Colonic mucosa (tissue), 4 donors: ENCODE data around the gene CORO2B. TPM values are rescaled to one million over a fixed set of nuclear protein-coding genes. Genes with fewer than 3 reads are reported as not detected.

ENCODE experiments used
- DNase-seq: peaks from one replicate; pipeline ENCODE4 v3.0.0-alpha.2; 2020
- H3K27ac ChIP-seq: fragments of 200-600 bp; one replicate; pipeline ENCODE4 v1.8.0; 2021
- H3K27me3 ChIP-seq: fragments of 200-600 bp; one replicate; pipeline ENCODE4 v1.8.0; 2021
- H3K36me3 ChIP-seq: fragments of 200-600 bp; one replicate; pipeline ENCODE4 v1.8.0; 2021
- H3K4me1 ChIP-seq: fragments of 200-600 bp; one replicate; pipeline ENCODE4 v1.8.0; 2021; ENCODE audit warnings: mild to moderate bottlenecking
- H3K4me3 ChIP-seq: fragments of 200-600 bp; one replicate; pipeline ENCODE4 v1.8.0; 2021
- H3K9ac ChIP-seq, 2 donors: one replicate each; pipeline ENCODE4 v1.7.0; 2013; ENCODE audit warnings: control low read depth in 2 of 2, low read depth in 2 of 2, low read length in 2 of 2
- H3K9me3 ChIP-seq: fragments of 200-600 bp; one replicate; pipeline ENCODE4 v1.8.0; 2021
- CTCF ChIP-seq: fragments of 200-600 bp; IDR thresholded peaks from one replicate; pipeline ENCODE4 v1.8.0; 2022; ENCODE audit warnings: antibody characterized with exemption, mild to moderate bottlenecking
- intact Hi-C: fragments of 100-400 bp; cut with DNase I; formaldehyde crosslinking; loops from one replicate; pipeline ENCODE4 v1.14.1; 2022
- total RNA-seq, 2 donors: library from RNA; stranded (reverse); fragmentation: NEBNext Ultra II Directional in 1 of 2; extraction: Animal tissue kit (Norgen Biotek cat#: 25700) in 1 of 2; gene quantifications; one replicate each; pipeline ENCODE4 v1.2.1, GENCODE V29; 2021
- donor health status: healthy.
- donor health status: DM: no; HTN: no; CAD: no.
- donor health status: DM: no; HTN: no; CAD: no.

Gene CORO2B
- total RNA-seq, 2 donors from 2014 or later = 0.77 to 1.2 TPM

- no peaks in the 10 kb centered on the region for H3K27me3 ChIP-seq
- DNase-seq = no peak
- H3K4me3 ChIP-seq = no peak overlapping the region
- no peaks in the 10 kb centered on the region for H3K36me3 ChIP-seq
- intact Hi-C loops = no loop called here
- no peaks in the 10 kb centered on the region for H3K9me3 ChIP-seq
- no peaks in the 10 kb centered on the region for H3K4me1 ChIP-seq
- no peak overlapping the region for H3K9ac ChIP-seq
- H3K27ac ChIP-seq = no peak overlapping the region
- no peak for TF ChIP-seq CTCF
These were observed 191.4 kb downstream of the CORO2B start for GRCh38 chr15:68770216-68770615.

GRCh38 chr15:68773036-68773435 is 194.2 kb downstream of the CORO2B start:
- Histone ChIP-seq H3K36me3 (no peaks in the 10 kb centered on the region), H3K4me1 (no peaks in the 10 kb centered on the region), H3K9ac (no peak overlapping the region), H3K27ac (no peak overlapping the region), H3K4me3 (no peak overlapping the region), H3K27me3 (no peaks in the 10 kb centered on the region), H3K9me3 (no peaks in the 10 kb centered on the region)
- intact Hi-C loops = no loop called here
- no peak for DNase-seq
- no peak for TF ChIP-seq CTCF

GRCh38 chr15:68774120-68774519 is 195.3 kb downstream of the CORO2B start:
- Histone ChIP-seq H3K4me1 (no peaks in the 10 kb centered on the region), H3K27ac (no peak overlapping the region), H3K9me3 (no peaks in the 10 kb centered on the region), H3K4me3 (no peak overlapping the region), H3K9ac (no peak overlapping the region), H3K36me3 (no peaks in the 10 kb centered on the region), H3K27me3 (no peaks in the 10 kb centered on the region)
- DNase-seq = no peak
- intact Hi-C loops = no loop called here
- TF ChIP-seq CTCF = no peak

GRCh38 chr15:68774521-68775235 is 195.9 kb downstream of the CORO2B start:
- H3K4me1 ChIP-seq = no peaks in the 10 kb centered on the region
- no peak for TF ChIP-seq CTCF
- H3K4me3 ChIP-seq = no peak overlapping the region
- H3K9ac ChIP-seq = no peak overlapping the region
- H3K27me3 ChIP-seq = no peaks in the 10 kb centered on the region
- intact Hi-C loops = no loop called here
- H3K27ac ChIP-seq = no peak overlapping the region
- no peaks in the 10 kb centered on the region for H3K36me3 ChIP-seq
- no peak for DNase-seq
- no peaks in the 10 kb centered on the region for H3K9me3 ChIP-seq

- no peak for DNase-seq
- intact Hi-C loops = no loop called here
- no peak overlapping the region for H3K9ac ChIP-seq
- H3K27ac ChIP-seq = no peak overlapping the region
- TF ChIP-seq CTCF = no peak
- no peaks in the 10 kb centered on the region for H3K4me1 ChIP-seq
- H3K9me3 ChIP-seq = no peaks in the 10 kb centered on the region
- no peaks in the 10 kb centered on the region for H3K27me3 ChIP-seq
- peaks cover 2% of the 10 kb centered on the region for H3K36me3 ChIP-seq
- no peak overlapping the region for H3K4me3 ChIP-seq
These were observed 196.4 kb downstream of the CORO2B start for GRCh38 chr15:68775236-68775577.
